Breast epithelium (tissue), 4 donors: ENCODE data around the gene TMEM204. TPM values are rescaled to one million over a fixed set of nuclear protein-coding genes. Genes with fewer than 3 reads are reported as not detected.

Experiments
- DNase-seq, 2 donors: peaks; one replicate each; pipeline ENCODE4 v3.0.0-alpha.2; 2019; ENCODE audit warnings: low spot score in 2 of 2
- H3K27ac ChIP-seq, 2 donors: fragments of 200-600 bp; sonication (generic) in 1 of 2; one replicate each; pipeline ENCODE4 v1.5.1; 2016 to 2019; ENCODE audit warnings: mild to moderate bottlenecking in 1 of 2
- H3K27me3 ChIP-seq, 2 donors: fragments of 200-600 bp; sonication (generic) in 1 of 2; one replicate each; pipeline versions ENCODE4 v1.5.1 to v1.6.0; 2017 to 2019; ENCODE audit warnings: control low read depth in 1 of 2, mild to moderate bottlenecking in 1 of 2
- H3K36me3 ChIP-seq: fragments of 200-600 bp; one replicate; pipeline ENCODE4 v1.5.1; 2019
- H3K4me1 ChIP-seq, 2 donors: fragments of 200-600 bp; sonication (generic); one replicate each; pipeline ENCODE4 v1.5.1; 2016 to 2019; ENCODE audit warnings: control low read depth in 1 of 2
- H3K4me3 ChIP-seq, 3 donors: fragments of 200-600 bp; sonication (generic); 1 replicate in 2 of 3; 2 replicates in 1 of 3; pipeline ENCODE4 v1.5.1; 2016 to 2019; ENCODE audit warnings: mild to moderate bottlenecking in 3 of 3, moderate library complexity in 2 of 3
- H3K9me3 ChIP-seq, 2 donors: fragments of 200-600 bp; sonication (generic) in 1 of 2; one replicate each; pipeline ENCODE4 v1.5.1; 2016 to 2019; ENCODE audit warnings: control low read depth in 1 of 2
- POLR2A ChIP-seq: fragments of 450-650 bp; IDR thresholded peaks from one replicate; pipeline ENCODE4 v1.6.1; 2016; ENCODE audit warnings: antibody characterized with exemption, mild to moderate bottlenecking, moderate library complexity
- POLR2AphosphoS5 ChIP-seq, 3 donors: sonication (generic); formaldehyde crosslinking; IDR thresholded peaks; one replicate each; pipeline ENCODE4 v1.6.1; 2017; ENCODE audit warnings: antibody characterized with exemption in 3 of 3
- intact Hi-C: fragments of 100-400 bp; cut with DNase I; formaldehyde crosslinking; loops from one replicate; pipeline ENCODE4 v1.15.1; 2023; ENCODE audit warnings: low total_unique reads
- total RNA-seq, 3 donors: library from RNA; depleted of rRNA; stranded (reverse); fragments of >200 nt; gene quantifications; one replicate each; pipeline ENCODE4 v1.1.0, GENCODE V29; 2016
- TF ChIP-seq, protein P1 (sequence below), 3 donors: fragments of 450-650 bp; IDR thresholded peaks; one replicate each; pipeline ENCODE4 v1.5.1; 2016 to 2017; ENCODE audit warnings: antibody characterized with exemption in 3 of 3, mild to moderate bottlenecking in 3 of 3, moderate library complexity in 3 of 3

TMEM204 gene
- total RNA-seq, 3 donors from 2014 or later: 27.8 to 37.0 (median 34.1) TPM

DNA sequence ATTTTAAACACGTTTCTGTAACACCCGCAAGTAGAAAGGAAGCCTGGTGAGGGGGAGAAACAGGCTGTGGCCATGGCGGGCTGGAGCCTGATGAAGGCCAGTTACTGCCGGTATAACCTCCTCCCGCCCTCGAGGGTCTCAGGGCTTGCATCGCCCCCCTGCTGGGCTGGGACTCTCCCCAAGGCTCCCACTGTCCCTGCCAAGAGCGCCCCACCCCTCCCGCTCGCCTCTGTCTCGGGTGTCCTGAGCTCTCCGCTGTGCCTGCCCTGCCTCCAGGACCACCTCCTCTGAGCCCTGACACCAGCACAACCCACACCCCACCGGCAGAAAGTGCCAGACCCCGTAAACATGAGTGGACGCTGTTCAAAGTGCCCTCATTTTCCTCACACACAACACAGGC lies 18.7 kb downstream of the TMEM204 start:
- intact Hi-C loops: no loop called here
- H3K4me1 ChIP-seq: no peaks in the 10 kb centered on the region
- peak overlapping the region in 1 of 2 donors; percentile 48 for H3K27ac ChIP-seq

DNA sequence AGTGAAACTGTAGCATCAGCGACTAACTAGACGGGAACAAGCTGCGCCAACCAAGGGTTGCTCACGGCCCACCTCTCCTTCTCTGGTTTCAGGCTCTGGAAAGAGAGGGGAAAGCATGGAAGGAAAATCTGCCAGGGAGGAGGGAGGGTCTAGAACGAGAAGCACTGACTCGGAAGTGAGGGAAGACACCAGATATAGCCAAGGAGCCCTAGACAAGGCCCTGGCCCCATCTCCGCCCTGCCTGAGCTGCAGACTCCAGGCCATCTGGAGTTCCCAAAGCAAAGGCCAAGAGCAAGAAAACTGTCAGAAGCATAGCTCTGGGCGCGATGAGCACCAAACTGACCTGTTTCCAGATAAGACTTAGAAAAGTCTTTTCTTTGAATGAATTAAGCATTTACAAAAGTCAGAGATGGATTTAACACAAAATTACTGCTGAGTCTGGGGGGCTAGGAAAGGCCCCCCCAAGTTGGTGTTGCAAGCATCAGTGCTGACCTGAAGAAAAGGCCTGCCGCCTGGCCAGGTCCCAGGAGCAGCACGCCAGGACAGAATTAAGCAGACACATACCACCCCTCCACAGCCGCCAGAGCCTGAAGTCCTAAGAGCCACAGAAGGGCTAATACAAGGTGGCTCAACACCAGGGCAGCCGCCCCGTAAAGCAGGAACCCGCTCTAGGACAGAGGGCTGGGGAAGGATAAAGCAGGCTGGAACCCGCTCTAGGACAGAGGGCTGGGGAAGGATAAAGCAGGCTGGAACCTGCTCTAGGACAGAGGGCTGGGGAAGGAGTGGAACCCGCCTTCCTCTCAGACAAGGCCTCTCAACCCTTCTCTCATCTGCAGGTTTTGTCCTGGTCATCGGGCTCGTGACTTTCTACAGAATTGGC lies 20.7 kb downstream of the TMEM204 start:
- no peak overlapping the region for H3K4me3 ChIP-seq
- DNase-seq: no peak
- no peaks in the 10 kb centered on the region for H3K4me1 ChIP-seq
- no peaks in the 10 kb centered on the region for H3K27me3 ChIP-seq
- TF ChIP-seq POLR2AphosphoS5 (IDR thresholded peaks at IDR 0.05) (no peak), POLR2A (no peak)
- TF ChIP-seq, protein P1, sequence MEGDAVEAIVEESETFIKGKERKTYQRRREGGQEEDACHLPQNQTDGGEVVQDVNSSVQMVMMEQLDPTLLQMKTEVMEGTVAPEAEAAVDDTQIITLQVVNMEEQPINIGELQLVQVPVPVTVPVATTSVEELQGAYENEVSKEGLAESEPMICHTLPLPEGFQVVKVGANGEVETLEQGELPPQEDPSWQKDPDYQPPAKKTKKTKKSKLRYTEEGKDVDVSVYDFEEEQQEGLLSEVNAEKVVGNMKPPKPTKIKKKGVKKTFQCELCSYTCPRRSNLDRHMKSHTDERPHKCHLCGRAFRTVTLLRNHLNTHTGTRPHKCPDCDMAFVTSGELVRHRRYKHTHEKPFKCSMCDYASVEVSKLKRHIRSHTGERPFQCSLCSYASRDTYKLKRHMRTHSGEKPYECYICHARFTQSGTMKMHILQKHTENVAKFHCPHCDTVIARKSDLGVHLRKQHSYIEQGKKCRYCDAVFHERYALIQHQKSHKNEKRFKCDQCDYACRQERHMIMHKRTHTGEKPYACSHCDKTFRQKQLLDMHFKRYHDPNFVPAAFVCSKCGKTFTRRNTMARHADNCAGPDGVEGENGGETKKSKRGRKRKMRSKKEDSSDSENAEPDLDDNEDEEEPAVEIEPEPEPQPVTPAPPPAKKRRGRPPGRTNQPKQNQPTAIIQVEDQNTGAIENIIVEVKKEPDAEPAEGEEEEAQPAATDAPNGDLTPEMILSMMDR (IDR thresholded peaks at IDR 0.05): no peak
- intact Hi-C loops: no loop called here
- H3K9me3 ChIP-seq: no peaks in the 10 kb centered on the region
- H3K36me3 ChIP-seq: no peaks in the 10 kb centered on the region
- H3K27ac ChIP-seq: no peak overlapping the region

More for the DNA sequence above, 18.7 kb downstream of the TMEM204 start:
- TF ChIP-seq, protein P1 (IDR thresholded peaks at IDR 0.05): no peak
- no peak for TF ChIP-seq POLR2A
- no peak for TF ChIP-seq POLR2AphosphoS5 (IDR thresholded peaks at IDR 0.05)
- DNase-seq: no peak
- H3K9me3 ChIP-seq: no peaks in the 10 kb centered on the region
- H3K4me3 ChIP-seq: no peak overlapping the region
- H3K27me3 ChIP-seq: no peaks in the 10 kb centered on the region
- H3K36me3 ChIP-seq: no peaks in the 10 kb centered on the region

DNA sequence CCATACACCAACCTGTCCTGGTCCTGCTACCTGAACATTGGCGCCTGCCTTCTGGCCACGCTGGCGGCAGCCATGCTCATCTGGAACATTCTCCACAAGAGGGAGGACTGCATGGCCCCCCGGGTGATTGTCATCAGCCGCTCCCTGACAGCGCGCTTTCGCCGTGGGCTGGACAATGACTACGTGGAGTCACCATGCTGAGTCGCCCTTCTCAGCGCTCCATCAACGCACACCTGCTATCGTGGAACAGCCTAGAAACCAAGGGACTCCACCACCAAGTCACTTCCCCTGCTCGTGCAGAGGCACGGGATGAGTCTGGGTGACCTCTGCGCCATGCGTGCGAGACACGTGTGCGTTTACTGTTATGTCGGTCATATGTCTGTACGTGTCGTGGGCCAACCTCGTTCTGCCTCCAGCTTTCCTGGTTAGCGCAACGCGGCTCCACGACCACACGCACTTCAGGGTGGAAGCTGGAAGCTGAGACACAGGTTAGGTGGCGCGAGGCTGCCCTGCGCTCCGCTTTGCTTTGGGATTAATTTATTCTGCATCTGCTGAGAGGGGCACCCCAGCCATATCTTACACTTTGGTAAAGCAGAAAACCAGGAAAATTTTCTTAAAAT lies 21.5 kb downstream of the TMEM204 start:
- H3K4me3 ChIP-seq: no peak overlapping the region
- H3K27me3 ChIP-seq: no peaks in the 10 kb centered on the region
- TF ChIP-seq POLR2A: no peak
- TF ChIP-seq, protein P1 (IDR thresholded peaks at IDR 0.05): no peak
- no peak for TF ChIP-seq POLR2AphosphoS5 (IDR thresholded peaks at IDR 0.05)
- intact Hi-C loops: no loop called here
- H3K36me3 ChIP-seq: no peaks in the 10 kb centered on the region
- no peaks in the 10 kb centered on the region for H3K9me3 ChIP-seq
- no peak overlapping the region for H3K27ac ChIP-seq
- no peaks in the 10 kb centered on the region for H3K4me1 ChIP-seq
- DNase-seq: no peak

DNA sequence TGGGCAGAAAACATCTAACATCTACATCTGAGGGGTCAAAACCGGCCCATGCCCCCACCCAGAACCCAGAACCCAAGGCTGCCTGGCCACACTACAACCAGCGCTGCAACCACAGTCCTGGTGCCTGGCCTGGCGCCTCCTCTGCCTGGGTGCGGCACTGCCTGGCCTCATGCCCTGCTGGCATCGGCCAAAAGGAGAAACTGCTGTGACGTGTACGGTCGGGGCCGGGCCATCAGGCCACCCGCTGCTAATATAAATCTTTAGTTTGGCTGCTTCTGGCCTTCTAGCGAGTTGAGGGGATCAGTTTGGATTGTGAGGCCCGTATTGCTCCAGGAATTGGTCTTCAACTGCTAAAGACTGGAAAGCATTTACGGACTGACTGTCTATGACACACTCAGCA lies 22.8 kb downstream of the TMEM204 start:
- TF ChIP-seq, protein P1 (IDR thresholded peaks at IDR 0.05): no peak
- TF ChIP-seq POLR2A (no peak), POLR2AphosphoS5 (IDR thresholded peaks at IDR 0.05) (no peak)
- Histone ChIP-seq H3K4me3 (no peak overlapping the region), H3K4me1 (no peaks in the 10 kb centered on the region), H3K9me3 (no peaks in the 10 kb centered on the region), H3K27me3 (no peaks in the 10 kb centered on the region), H3K27ac (no peak overlapping the region), H3K36me3 (no peaks in the 10 kb centered on the region)
- no peak for DNase-seq
- intact Hi-C loops: no loop called here

DNA sequence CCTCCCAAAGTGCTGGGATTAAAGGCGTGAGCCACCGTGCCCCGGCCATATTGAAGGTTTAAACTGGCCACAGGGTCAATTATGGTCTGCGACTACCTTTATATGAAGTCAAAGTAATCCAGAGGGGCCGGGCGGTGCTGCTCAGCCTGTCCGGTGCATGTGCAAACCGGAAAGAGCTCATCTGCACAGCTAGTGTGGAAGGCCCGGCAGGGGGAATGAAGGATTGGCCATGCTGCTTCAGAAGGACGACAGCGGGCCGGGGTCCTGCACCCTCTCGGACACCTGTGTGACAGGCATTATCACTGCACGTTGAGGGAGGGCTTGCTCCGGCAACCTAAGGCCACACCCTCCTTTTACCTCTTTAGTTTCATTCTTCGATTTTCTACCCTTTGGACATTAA lies 23.6 kb downstream of the TMEM204 start:
- Histone ChIP-seq H3K27ac (no peak overlapping the region), H3K9me3 (no peaks in the 10 kb centered on the region), H3K36me3 (no peaks in the 10 kb centered on the region), H3K4me1 (no peaks in the 10 kb centered on the region), H3K27me3 (no peaks in the 10 kb centered on the region), H3K4me3 (no peak overlapping the region)
- no peak for TF ChIP-seq POLR2A
- no peak for TF ChIP-seq POLR2AphosphoS5 (IDR thresholded peaks at IDR 0.05)
- TF ChIP-seq, protein P1 (IDR thresholded peaks at IDR 0.05): no peak
- no peak for DNase-seq
- intact Hi-C loops: no loop called here
